PC-9 (cell line): ENCODE data around the gene TBCD.

Source experiments
- EZH2 ChIP-seq: fragments of 200-600 bp; sonication (generic); IDR thresholded peaks from 2 replicates; pipeline ENCODE4 v1.8.0; 2017; ENCODE audit warnings: antibody characterized with exemption, low read depth
- TF ChIP-seq, protein P1 (sequence below): fragments of 200-600 bp; sonication (generic); conservative IDR thresholded peaks from 2 replicates; pipeline ENCODE4 v1.6.1; 2017; ENCODE audit warnings: mixed run types, antibody characterized with exemption, mild to moderate bottlenecking, moderate library complexity

DNA sequence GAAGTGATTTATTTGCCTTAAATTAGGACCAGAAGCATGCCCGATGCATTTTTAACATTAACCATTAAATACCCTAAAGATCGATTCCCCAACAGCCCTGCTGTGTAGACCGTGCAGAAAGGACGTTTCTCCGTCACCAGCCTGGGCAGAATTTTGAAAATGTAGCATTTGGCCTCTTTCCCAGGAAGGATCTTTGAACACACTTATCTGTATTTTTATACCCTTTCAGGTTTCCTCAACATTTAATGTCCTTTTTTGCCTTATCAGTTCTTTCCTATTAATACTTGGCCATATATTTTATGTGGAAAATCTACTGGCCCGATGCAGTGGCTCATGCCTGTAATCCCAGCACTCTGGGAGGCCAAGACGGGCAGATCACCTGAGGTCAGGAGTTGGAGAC, 142.5 kb downstream of the TBCD start:
- TF ChIP-seq, protein P1, sequence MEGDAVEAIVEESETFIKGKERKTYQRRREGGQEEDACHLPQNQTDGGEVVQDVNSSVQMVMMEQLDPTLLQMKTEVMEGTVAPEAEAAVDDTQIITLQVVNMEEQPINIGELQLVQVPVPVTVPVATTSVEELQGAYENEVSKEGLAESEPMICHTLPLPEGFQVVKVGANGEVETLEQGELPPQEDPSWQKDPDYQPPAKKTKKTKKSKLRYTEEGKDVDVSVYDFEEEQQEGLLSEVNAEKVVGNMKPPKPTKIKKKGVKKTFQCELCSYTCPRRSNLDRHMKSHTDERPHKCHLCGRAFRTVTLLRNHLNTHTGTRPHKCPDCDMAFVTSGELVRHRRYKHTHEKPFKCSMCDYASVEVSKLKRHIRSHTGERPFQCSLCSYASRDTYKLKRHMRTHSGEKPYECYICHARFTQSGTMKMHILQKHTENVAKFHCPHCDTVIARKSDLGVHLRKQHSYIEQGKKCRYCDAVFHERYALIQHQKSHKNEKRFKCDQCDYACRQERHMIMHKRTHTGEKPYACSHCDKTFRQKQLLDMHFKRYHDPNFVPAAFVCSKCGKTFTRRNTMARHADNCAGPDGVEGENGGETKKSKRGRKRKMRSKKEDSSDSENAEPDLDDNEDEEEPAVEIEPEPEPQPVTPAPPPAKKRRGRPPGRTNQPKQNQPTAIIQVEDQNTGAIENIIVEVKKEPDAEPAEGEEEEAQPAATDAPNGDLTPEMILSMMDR = no peak
- TF ChIP-seq EZH2 = no peak
